ENCODE results near the gene CPNE1.

DNA sequence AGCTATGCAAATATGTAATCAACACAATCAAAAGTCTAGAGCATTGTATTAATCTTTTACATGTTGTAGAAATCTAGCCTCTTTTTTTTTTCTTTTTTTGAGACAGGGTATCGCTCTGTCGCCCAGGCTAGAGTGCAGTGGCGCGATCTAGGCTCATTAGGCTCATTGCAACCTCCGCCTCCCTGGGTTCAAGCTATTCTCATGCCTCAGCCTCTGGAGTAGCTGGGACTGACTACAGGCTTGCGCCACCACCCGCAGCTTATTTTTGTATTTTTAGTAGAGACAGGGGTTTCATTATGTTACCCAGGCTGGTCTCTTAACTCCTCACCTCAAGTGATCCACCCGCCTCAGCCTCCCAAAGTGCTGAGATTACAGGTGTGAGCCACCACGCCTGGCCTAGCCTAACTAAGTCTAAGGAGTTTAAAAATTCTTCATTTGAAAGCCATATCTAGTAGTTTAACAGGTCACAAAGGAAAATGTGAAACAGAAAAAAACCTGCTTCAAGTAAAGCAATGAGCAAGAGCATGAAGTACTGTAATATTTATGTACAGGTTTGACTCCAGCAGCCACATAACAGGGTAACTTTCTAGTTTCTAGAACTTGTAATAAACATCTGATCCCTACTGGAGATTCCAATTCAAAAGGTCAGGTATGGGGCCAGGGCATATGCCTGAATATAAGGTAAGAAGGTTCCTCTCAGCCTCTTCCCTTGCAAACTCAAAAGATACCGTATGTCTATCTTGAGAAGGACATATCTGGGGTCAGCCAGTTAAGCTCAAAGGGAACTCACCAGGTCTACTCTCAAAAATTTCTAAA is 4.4 kb downstream of the CPNE1 start:
- TF ChIP-seq CEBPB (IDR thresholded peaks at IDR 0.05; ENCODE audit: low read depth, low read length) (no peak), MAFK (IDR thresholded peaks at IDR 0.05; ENCODE audit: low read depth, low read length) (no peak), SIN3A (conservative IDR thresholded peaks at IDR 0.05 in 1 of 2, IDR thresholded peaks at IDR 0.05 in 1 of 2; ENCODE audit: low read depth in 1 of 2, low read length in 2 of 2) (no peak), GABPA (IDR thresholded peaks at IDR 0.05; ENCODE audit: borderline replicate concordance, insufficient read depth, low read length) (no peak), CHD2 (IDR thresholded peaks at IDR 0.05; ENCODE audit: low read length) (no peak), JUND (IDR thresholded peaks at IDR 0.05; ENCODE audit: low read length) (no peak), GTF2F1 (IDR thresholded peaks at IDR 0.05; ENCODE audit: borderline replicate concordance, low read depth, low read length) (no peak), KDM4A (IDR thresholded peaks at IDR 0.05; ENCODE audit: low read depth, low read length, severe bottlenecking) (no peak), YY1 (IDR thresholded peaks at IDR 0.05; ENCODE audit: low read depth, low read length) (no peak)
- TF ChIP-seq, protein P1, sequence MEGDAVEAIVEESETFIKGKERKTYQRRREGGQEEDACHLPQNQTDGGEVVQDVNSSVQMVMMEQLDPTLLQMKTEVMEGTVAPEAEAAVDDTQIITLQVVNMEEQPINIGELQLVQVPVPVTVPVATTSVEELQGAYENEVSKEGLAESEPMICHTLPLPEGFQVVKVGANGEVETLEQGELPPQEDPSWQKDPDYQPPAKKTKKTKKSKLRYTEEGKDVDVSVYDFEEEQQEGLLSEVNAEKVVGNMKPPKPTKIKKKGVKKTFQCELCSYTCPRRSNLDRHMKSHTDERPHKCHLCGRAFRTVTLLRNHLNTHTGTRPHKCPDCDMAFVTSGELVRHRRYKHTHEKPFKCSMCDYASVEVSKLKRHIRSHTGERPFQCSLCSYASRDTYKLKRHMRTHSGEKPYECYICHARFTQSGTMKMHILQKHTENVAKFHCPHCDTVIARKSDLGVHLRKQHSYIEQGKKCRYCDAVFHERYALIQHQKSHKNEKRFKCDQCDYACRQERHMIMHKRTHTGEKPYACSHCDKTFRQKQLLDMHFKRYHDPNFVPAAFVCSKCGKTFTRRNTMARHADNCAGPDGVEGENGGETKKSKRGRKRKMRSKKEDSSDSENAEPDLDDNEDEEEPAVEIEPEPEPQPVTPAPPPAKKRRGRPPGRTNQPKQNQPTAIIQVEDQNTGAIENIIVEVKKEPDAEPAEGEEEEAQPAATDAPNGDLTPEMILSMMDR (IDR thresholded peaks at IDR 0.05; ENCODE audit: control extremely low read depth in 1 of 3, insufficient read depth in 1 of 3, low read depth in 1 of 3, low read length in 3 of 3): no peak
